NB4 (cell line): ENCODE data around the gene PSME1.

Experiments used
- CTCF ChIP-seq: IDR thresholded peaks from one replicate; pipeline ENCODE4 v1.5.1; 2012; ENCODE audit warnings: low read depth, low read length
- MAX ChIP-seq: IDR thresholded peaks from 2 replicates; pipeline ENCODE4 v1.6.1; 2011; ENCODE audit warnings: low read depth, low read length
- MYC ChIP-seq: IDR thresholded peaks from 2 replicates; pipeline ENCODE4 v1.6.1; 2011; ENCODE audit warnings: low read depth, low read length
- POLR2A ChIP-seq: IDR thresholded peaks from 2 replicates; pipeline ENCODE4 v1.6.1; 2011; ENCODE audit warnings: mild to moderate bottlenecking; ENCODE audit not compliant: insufficient read length; ENCODE audit errors: extremely low read depth

DNA sequence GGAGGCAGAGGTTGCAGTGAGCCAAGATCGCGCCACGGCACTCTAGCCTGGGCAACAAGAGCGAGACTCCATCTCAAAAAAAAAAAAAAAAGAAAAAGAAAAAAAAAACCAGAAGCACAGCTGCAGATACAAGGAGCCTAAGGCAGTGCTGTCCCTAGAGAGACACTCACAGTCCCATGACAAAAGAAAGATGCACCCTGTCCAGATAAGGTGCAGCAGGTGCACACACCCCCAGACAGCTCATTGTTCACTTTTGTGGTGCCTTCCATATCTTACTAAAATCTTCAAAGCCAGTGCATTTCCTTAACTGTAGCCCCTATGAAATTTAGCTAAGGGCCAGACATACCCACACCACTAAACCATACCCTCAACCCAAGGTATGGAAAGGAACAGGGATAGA, 13.6 kb upstream of the PSME1 start:
- no peak for TF ChIP-seq POLR2A
- TF ChIP-seq CTCF, result no peak
- TF ChIP-seq MAX, result no peak
- TF ChIP-seq MYC, result no peak
